Esophagus squamous epithelium (tissue), 5 donors: ENCODE data around the gene TMEM236. TPM values are rescaled to one million over a fixed set of nuclear protein-coding genes. Genes with fewer than 3 reads are reported as not detected.

Experiments
- DNase-seq: peaks from one replicate; lab custom pipeline; 2025; lab: John Stamatoyannopoulos, UW
- H3K27ac ChIP-seq, 4 donors: fragments of 200-600 bp; sonication (generic); one replicate each; pipeline ENCODE4 v1.5.1; 2016 to 2019; ENCODE audit warnings: mild to moderate bottlenecking in 1 of 4
- H3K27me3 ChIP-seq, 4 donors: fragments of 200-600 bp; sonication (generic); 1 replicate in 3 of 4; 2 replicates in 1 of 4; pipeline versions ENCODE4 v1.5.1 to v1.6.0; 2017 to 2021; ENCODE audit warnings: antibody characterized with exemption in 1 of 4
- H3K36me3 ChIP-seq, 3 donors: fragments of 200-600 bp; sonication (generic); one replicate each; pipeline ENCODE4 v1.5.1; 2016 to 2019
- H3K4me1 ChIP-seq, 3 donors: fragments of 200-600 bp; sonication (generic); one replicate each; pipeline ENCODE4 v1.5.1; 2017 to 2019
- H3K4me3 ChIP-seq, 4 donors: fragments of 200-600 bp; sonication (generic); 1 replicate in 3 of 4; 2 replicates in 1 of 4; pipeline ENCODE4 v1.5.1; 2016 to 2019; ENCODE audit warnings: mild to moderate bottlenecking in 2 of 4, moderate library complexity in 1 of 4
- H3K9me3 ChIP-seq, 3 donors: fragments of 200-600 bp; sonication (generic); one replicate each; pipeline ENCODE4 v1.5.1; 2016 to 2019
- POLR2A ChIP-seq, 4 donors: fragments of 450-650 bp; IDR thresholded peaks; one replicate each; pipeline ENCODE4 v1.6.1; 2017; ENCODE audit warnings: antibody characterized with exemption in 4 of 4, mild to moderate bottlenecking in 4 of 4, moderate library complexity in 3 of 4
- WGBS, 2 donors: methylation state at CpG; one replicate each; pipeline ENCODE4 v1.1.5; 2018; 5-methylcytosine and 5-hydroxymethylcytosine counted together
- intact Hi-C: fragments of 100-400 bp; cut with DNase I; formaldehyde crosslinking; loops from one replicate; pipeline ENCODE4 v1.15.0; 2022
- small RNA-seq, 4 donors: library from RNA; depleted of rRNA; stranded (forward); fragments of <200 nt; gene quantifications; one replicate each; pipeline ENCODE3, GENCODE V24; 2016
- total RNA-seq, 4 donors: library from RNA; depleted of rRNA; stranded (reverse); fragments of >200 nt; gene quantifications; one replicate each; pipeline ENCODE4 v1.1.0, GENCODE V29; 2016
- TF ChIP-seq, protein P1 (sequence below), 6 experiments: fragments of 450-650 bp in 4 of 6; fragments of 200-600 bp in 2 of 6; sonication (generic) in 2 of 6; IDR thresholded peaks; one replicate each; pipeline ENCODE4 v1.5.1; 2016 to 2019; ENCODE audit warnings: antibody characterized with exemption in 6 of 6, mild to moderate bottlenecking in 4 of 6, moderate library complexity in 4 of 6
- donor health status: DM: yes; HTN: yes; CAD: no.

TMEM236 gene
- total RNA-seq, 4 donors from 2014 or later, result 0.04 to 0.76 (median 0.15) TPM

GRCh38 chr10:17847585-17848296 lies 95.7 kb downstream of the TMEM236 start:
- Histone ChIP-seq H3K4me3 (no peak overlapping the region), H3K27ac (no peak overlapping the region), H3K9me3 (no peaks in the 10 kb centered on the region), H3K4me1 (no peaks in the 10 kb centered on the region), H3K27me3 (no peaks in the 10 kb centered on the region), H3K36me3 (no peaks in the 10 kb centered on the region)
- intact Hi-C loops, result no loop called here
- TF ChIP-seq, protein P1, sequence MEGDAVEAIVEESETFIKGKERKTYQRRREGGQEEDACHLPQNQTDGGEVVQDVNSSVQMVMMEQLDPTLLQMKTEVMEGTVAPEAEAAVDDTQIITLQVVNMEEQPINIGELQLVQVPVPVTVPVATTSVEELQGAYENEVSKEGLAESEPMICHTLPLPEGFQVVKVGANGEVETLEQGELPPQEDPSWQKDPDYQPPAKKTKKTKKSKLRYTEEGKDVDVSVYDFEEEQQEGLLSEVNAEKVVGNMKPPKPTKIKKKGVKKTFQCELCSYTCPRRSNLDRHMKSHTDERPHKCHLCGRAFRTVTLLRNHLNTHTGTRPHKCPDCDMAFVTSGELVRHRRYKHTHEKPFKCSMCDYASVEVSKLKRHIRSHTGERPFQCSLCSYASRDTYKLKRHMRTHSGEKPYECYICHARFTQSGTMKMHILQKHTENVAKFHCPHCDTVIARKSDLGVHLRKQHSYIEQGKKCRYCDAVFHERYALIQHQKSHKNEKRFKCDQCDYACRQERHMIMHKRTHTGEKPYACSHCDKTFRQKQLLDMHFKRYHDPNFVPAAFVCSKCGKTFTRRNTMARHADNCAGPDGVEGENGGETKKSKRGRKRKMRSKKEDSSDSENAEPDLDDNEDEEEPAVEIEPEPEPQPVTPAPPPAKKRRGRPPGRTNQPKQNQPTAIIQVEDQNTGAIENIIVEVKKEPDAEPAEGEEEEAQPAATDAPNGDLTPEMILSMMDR (IDR thresholded peaks at IDR 0.05), result peak in 3 of 6 experiments; percentile 15 to 43 (median 23)
- no peak for TF ChIP-seq POLR2A (IDR thresholded peaks at IDR 0.05)
- WGBS, 2 donors, result 51 to 58% methylated on average over 5 of the region's 5 CpGs
- DNase-seq, result no peak

- no peak for TF ChIP-seq POLR2A (IDR thresholded peaks at IDR 0.05)
- TF ChIP-seq, protein P1 (IDR thresholded peaks at IDR 0.05), result no peak
- DNase-seq, result no peak
- intact Hi-C loops, result no loop called here
Measured at GRCh38 chr10:17848646-17849045, 96.6 kb downstream of the TMEM236 start.

More at GRCh38 chr10:17848646-17849045, 96.6 kb downstream of the TMEM236 start:
- Histone ChIP-seq H3K27me3 (no peaks in the 10 kb centered on the region), H3K4me3 (no peak overlapping the region), H3K27ac (no peak overlapping the region), H3K4me1 (no peaks in the 10 kb centered on the region), H3K9me3 (no peaks in the 10 kb centered on the region), H3K36me3 (no peaks in the 10 kb centered on the region)
- 84 to 86% methylated on average over 5 of the region's 5 CpGs for WGBS, 2 donors

Small RNAs within 50 kb of the gene (small RNA-seq; reads per million reads assigned to genes)
- gene MIR511, result 0.45 to 1.4 (median 0.56) reads per million in 4 donors

Other genes with a start within 250 kb of the TMEM236 start
- gene HACD1, start 134.8 kb upstream of the TMEM236 start, total RNA-seq, result 10 to 100 TPM; 11.0 to 23.8 (median 16.7) TPM
- gene STAM, start 108.0 kb upstream of the TMEM236 start, total RNA-seq, result 10 to 100 TPM; 19.9 to 28.6 (median 22.7) TPM
- 10 to 100 TPM in 2 of 4 donors, 1 to 10 TPM in 1, under 1 TPM in 1; 0.42 to 43.1 (median 15.1) TPM for gene MRC1, start 57.1 kb downstream of the TMEM236 start, total RNA-seq
- gene SLC39A12, start 199.7 kb downstream of the TMEM236 start, total RNA-seq, result not detected